A673 (cell line): ENCODE results near the gene MAPK11.

Experiments used
- CTCF ChIP-seq: fragments of 300-800, 200-600 bp; sonication (generic); conservative IDR thresholded peaks from 2 replicates; pipeline ENCODE4 v1.5.1; 2017; ENCODE audit warnings: low read depth, mild to moderate bottlenecking, antibody characterized with exemption, low read length, moderate library complexity, mixed read lengths
- EZH2 ChIP-seq: fragments of 200-600 bp; sonication (generic); IDR thresholded peaks from 2 replicates; pipeline ENCODE4 v1.6.1; 2017; ENCODE audit warnings: borderline replicate concordance, low read depth, mild to moderate bottlenecking, mixed read lengths, antibody characterized with exemption, low read length; ENCODE audit not compliant: poor library complexity, severe bottlenecking

GRCh38 chr22:50225200-50225969, 44.8 kb downstream of the MAPK11 start:
- TF ChIP-seq CTCF (no peak), EZH2 (no peak)
